C4-2B (cell line): ENCODE data around the gene MED25.

Experiments
- ZFX ChIP-seq: fragments of 450-650 bp; IDR thresholded peaks from 2 replicates; pipeline ENCODE4 v1.6.1; 2017
- TF ChIP-seq, protein P1 (sequence below): fragments of 450-650 bp; conservative IDR thresholded peaks from 2 replicates; pipeline ENCODE4 v1.5.1; 2017; ENCODE audit warnings: mild to moderate bottlenecking

DNA sequence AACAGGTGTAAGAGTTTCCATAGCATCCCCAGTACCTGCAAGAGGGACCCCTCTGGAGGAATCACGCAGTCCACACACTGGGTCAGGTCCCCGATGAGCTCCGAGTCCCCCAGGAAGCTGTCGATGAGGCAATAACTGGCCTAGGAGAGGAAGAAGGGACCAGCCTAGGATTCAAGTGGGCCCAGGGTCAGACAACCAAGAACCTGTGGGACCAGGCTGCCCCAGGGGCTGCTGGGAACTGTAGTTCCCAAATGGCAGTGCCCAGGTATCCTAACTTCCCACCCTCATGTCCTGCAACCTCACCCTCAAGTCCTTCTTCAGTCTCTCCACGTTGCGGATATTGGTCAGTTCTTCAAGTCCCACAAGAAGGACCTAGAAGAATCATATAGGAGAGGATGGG is 6.8 kb upstream of the MED25 start:
- TF ChIP-seq, protein P1, sequence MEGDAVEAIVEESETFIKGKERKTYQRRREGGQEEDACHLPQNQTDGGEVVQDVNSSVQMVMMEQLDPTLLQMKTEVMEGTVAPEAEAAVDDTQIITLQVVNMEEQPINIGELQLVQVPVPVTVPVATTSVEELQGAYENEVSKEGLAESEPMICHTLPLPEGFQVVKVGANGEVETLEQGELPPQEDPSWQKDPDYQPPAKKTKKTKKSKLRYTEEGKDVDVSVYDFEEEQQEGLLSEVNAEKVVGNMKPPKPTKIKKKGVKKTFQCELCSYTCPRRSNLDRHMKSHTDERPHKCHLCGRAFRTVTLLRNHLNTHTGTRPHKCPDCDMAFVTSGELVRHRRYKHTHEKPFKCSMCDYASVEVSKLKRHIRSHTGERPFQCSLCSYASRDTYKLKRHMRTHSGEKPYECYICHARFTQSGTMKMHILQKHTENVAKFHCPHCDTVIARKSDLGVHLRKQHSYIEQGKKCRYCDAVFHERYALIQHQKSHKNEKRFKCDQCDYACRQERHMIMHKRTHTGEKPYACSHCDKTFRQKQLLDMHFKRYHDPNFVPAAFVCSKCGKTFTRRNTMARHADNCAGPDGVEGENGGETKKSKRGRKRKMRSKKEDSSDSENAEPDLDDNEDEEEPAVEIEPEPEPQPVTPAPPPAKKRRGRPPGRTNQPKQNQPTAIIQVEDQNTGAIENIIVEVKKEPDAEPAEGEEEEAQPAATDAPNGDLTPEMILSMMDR, result no peak
- TF ChIP-seq ZFX, result no peak
